GM23338 (cell line): ENCODE data around the gene PSD4.
A peak's percentile ranks its signal among the peaks of the same experiment; 100 is the strongest.

Experiments
- CTCF ChIP-seq, 2 experiments: fragments of 200-600 bp in 1 of 2; sonication (generic) in 1 of 2; conservative IDR thresholded peaks; 2 replicates each; pipeline versions ENCODE4 v1.5.1 to v1.6.1; 2016 to 2017; ENCODE audit warnings: antibody characterized with exemption in 2 of 2, low read depth in 2 of 2, mild to moderate bottlenecking in 2 of 2, moderate library complexity in 1 of 2
- EZH2 ChIP-seq: fragments of 200-600 bp; sonication (generic); IDR thresholded peaks from one replicate; pipeline ENCODE4 v1.8.0; 2017; ENCODE audit warnings: antibody characterized with exemption, mild to moderate bottlenecking, low read depth; ENCODE audit not compliant: unreplicated experiment
- EZH2phosphoT487 ChIP-seq: fragments of 200-600 bp; sonication (generic); IDR thresholded peaks from one replicate; pipeline ENCODE4 v1.8.1; 2018; ENCODE audit warnings: antibody characterized with exemption; ENCODE audit not compliant: unreplicated experiment
- JUNB ChIP-seq: IDR thresholded peaks from one replicate; pipeline ENCODE4 v1.6.1; 2016; ENCODE audit warnings: antibody characterized with exemption; ENCODE audit not compliant: unreplicated experiment
- POLR2AphosphoS5 ChIP-seq: IDR thresholded peaks from 2 replicates; pipeline ENCODE4 v1.6.1; 2016; ENCODE audit warnings: antibody characterized with exemption, low read depth
- REST ChIP-seq: IDR thresholded peaks from one replicate; pipeline ENCODE4 v1.6.1; 2018; ENCODE audit warnings: antibody characterized with exemption; ENCODE audit not compliant: unreplicated experiment
- STAT1 ChIP-seq: IDR thresholded peaks from one replicate; pipeline ENCODE4 v1.6.1; 2016; ENCODE audit warnings: antibody characterized with exemption; ENCODE audit not compliant: unreplicated experiment
- ZNF114 ChIP-seq: fragments of 250-450 bp; sonication (Bioruptor Pico); IDR thresholded peaks from 2 replicates; pipeline ENCODE4 v1.5.0; 2020; ENCODE audit warnings: mild to moderate bottlenecking, moderate library complexity

- TF ChIP-seq CTCF (conservative IDR thresholded peaks at IDR 0.05; ENCODE audit: low read depth in 2 of 2): peak; percentile 33 to 76; a peak in 3 of 4 replicates
- TF ChIP-seq POLR2AphosphoS5: no peak
- no peak for TF ChIP-seq REST
- no peak for TF ChIP-seq EZH2
- no peak for TF ChIP-seq JUNB
- TF ChIP-seq EZH2phosphoT487: no peak
- no peak for TF ChIP-seq ZNF114 (CRISPR knock-in tag)
- no peak for TF ChIP-seq STAT1
Measured at GRCh38 chr2:113192459-113193100, 18.8 kb downstream of the PSD4 start.
